Right ventricle myocardium inferior (tissue), 1 donor: ENCODE results near the gene ZC3H4. TPM values are rescaled to one million over a fixed set of nuclear protein-coding genes. Genes with fewer than 3 reads are reported as not detected.

Source experiments
- ATAC-seq: fragments of 200-7000 bp; cut with Tn5 transposase; one replicate; pipeline ENCODE4 v1.9.1; 2020; ENCODE audit warnings: mild to moderate bottlenecking, moderate library complexity
- DNase-seq: peaks from one replicate; pipeline ENCODE4 v3.0.0; 2021; ENCODE audit errors: missing footprints
- intact Hi-C: fragments of 100-400 bp; cut with DNase I; formaldehyde crosslinking; loops from one replicate; pipeline ENCODE4 v1.11.0; 2022
- total RNA-seq: library from RNA; stranded (reverse); fragmentation: NEBNext Ultra II Directional; extraction: Animal tissue kit (Norgen Biotek cat#: 25700); gene quantifications from one replicate; pipeline ENCODE4 v1.2.1, GENCODE V29; 2021
- donor health status: DM: no; HTN: yes; CAD: no; lungs with severe emphysema.

The ZC3H4 gene
- total RNA-seq, 1 donor from 2014 or later, result 20.5 TPM

DNA sequence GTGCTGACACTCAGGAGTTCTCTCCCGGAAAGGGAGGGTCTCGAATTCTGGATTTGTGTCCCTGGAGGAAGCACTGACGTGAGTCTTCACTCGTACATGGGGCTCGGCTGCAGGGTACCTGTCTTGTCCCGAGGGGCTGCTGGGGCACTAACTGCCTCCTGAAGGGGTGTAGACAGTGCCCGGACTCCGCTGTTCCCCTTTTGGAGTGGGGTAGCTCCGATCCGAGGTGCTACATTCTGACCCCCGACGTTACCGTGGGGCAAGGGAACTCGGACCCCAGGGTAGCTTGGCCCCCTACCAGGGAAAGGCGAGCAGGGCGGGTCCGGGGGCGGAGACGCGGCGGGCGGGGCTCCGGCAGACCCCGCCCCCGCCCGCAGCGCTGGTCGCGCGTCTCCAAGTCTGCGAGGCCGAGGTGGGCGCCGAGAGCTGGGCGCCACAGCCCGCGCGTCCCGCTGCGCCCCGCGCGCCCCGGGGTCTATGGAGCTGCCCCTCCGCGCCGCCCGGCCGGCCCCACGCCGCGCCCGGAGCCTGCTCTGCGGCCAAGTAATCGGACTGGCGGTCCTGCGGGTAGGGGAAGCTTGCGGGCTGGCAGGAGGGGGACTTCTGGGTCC, 94.0 kb downstream of the ZC3H4 start, which contains the start of gene NPAS1:
NPAS1 (plus strand) TSS at position 407 of the 611 bp plus-strand sequence. CDS start 1,211 bp downstream, outside the sequence.
- ATAC-seq (peak; percentile 10), DNase-seq (no peak)
- intact Hi-C loops, result no loop called here

DNA sequence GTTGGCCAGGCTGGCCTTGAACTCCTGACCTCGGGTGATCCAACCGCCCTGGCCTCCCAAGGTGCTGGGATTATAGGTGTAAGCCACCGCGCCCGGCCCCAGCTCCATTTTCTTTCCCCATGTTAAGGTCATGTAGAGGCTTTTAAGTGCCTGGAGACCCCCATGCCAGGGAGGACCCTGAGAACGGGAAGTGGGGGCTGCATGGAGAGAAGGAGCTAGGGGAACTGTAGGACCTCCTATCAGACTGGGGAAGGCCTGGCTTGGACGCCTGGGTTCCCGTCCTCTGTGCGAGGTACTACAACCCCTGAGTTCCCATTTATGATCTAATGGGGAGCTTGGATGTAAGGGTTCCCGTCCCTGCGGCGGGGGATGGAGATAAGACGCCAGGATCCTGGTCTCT, 94.7 kb downstream of the ZC3H4 start:
- intact Hi-C loops, result no loop called here
- ATAC-seq (peak; percentile 10), DNase-seq (no peak)

Other genes with a start within 250 kb of the ZC3H4 start
- gene NPAS1, start 93.9 kb downstream of the ZC3H4 start, total RNA-seq, result not detected
- gene TMEM160, start 65.2 kb downstream of the ZC3H4 start, total RNA-seq, result 27.7 TPM
- gene SAE1, start 17.1 kb upstream of the ZC3H4 start, total RNA-seq, result 45.1 TPM
- gene BBC3, start 117.4 kb upstream of the ZC3H4 start, total RNA-seq, result 5.0 TPM
- gene CCDC9, start 142.7 kb upstream of the ZC3H4 start, total RNA-seq, result 21.2 TPM
- gene INAFM1, start 161.1 kb upstream of the ZC3H4 start, total RNA-seq, result 11.2 TPM
- 5.0 TPM for gene C5AR1, start 196.1 kb upstream of the ZC3H4 start, total RNA-seq
- gene C5AR2, start 218.4 kb upstream of the ZC3H4 start, total RNA-seq, result 0.95 TPM
- gene DHX34, start 235.5 kb upstream of the ZC3H4 start, total RNA-seq, result 8.0 TPM